Measurements from ENCODE around the gene MYO3B.

The MYO3B gene

GRCh38 chr2:170336916-170337315, 159.0 kb downstream of the MYO3B start:
- TF ChIP-seq ZNF76 (tag by site-specific recombination; IDR thresholded peaks at IDR 0.05; ENCODE audit: borderline replicate concordance, low read depth) (no peak), ZSCAN18 (tag by site-specific recombination; IDR thresholded peaks at IDR 0.05) (no peak), ZSCAN30 (tag by site-specific recombination; IDR thresholded peaks at IDR 0.05) (no peak), ZNF404 (tag by site-specific recombination; IDR thresholded peaks at IDR 0.05) (no peak)
- Histone ChIP-seq H3K4me3 (ENCODE audit: low read depth, low read length) (no peak overlapping the region), H3K27ac (ENCODE audit: extremely low read depth, low read depth, low read length) (no peak overlapping the region), H3K4me1 (ENCODE audit: control insufficient read depth, insufficient read depth, low read length) (no peaks in the 10 kb centered on the region), H3K36me3 (ENCODE audit: control insufficient read depth in 2 of 2, insufficient read depth in 1 of 2, low read length in 2 of 2) (no peaks in the 10 kb centered on the region), H3K9me3 (ENCODE audit: control insufficient read depth, insufficient read depth, low read depth, low read length) (no peaks in the 10 kb centered on the region)
- CTCF ChIA-PET = interaction anchor here (0.6 to 1.2 kb wide), 5 partner anchors 13 to 488 kb away, joined by 3 to 4 read pairs (median 4); no protein-coding TSS in a partner anchor
- POLR2A ChIA-PET = no interaction called here

GRCh38 chr2:170339322-170339721, 161.4 kb downstream of the MYO3B start:
- H3K4me1 ChIP-seq (ENCODE audit: control insufficient read depth, insufficient read depth, low read length) = no peaks in the 10 kb centered on the region
- ChIA-PET POLR2A (no interaction called here), CTCF (interaction anchor here (0.6 to 1.6 kb wide), 5 partner anchors 16 to 103 kb away, joined by 3 to 5 read pairs (median 4); no protein-coding TSS in a partner anchor)
- H3K4me3 ChIP-seq (ENCODE audit: low read depth, low read length) = no peak overlapping the region
- H3K27ac ChIP-seq (ENCODE audit: extremely low read depth, low read depth, low read length) = no peak overlapping the region
- TF ChIP-seq ZNF362 (tag by site-specific recombination; IDR thresholded peaks at IDR 0.05) = no peak
- no peak for TF ChIP-seq WT1 (tag by site-specific recombination; IDR thresholded peaks at IDR 0.05)
- no peak for TF ChIP-seq FEZF1 (tag by site-specific recombination; IDR thresholded peaks at IDR 0.05)
- TF ChIP-seq ZBTB49 (tag by site-specific recombination; IDR thresholded peaks at IDR 0.05; ENCODE audit: low read depth) = no peak
- no peak for TF ChIP-seq ZFP41 (tag by site-specific recombination; IDR thresholded peaks at IDR 0.05; ENCODE audit: borderline replicate concordance)
- no peak for TF ChIP-seq ZBTB7A (tag by site-specific recombination; IDR thresholded peaks at IDR 0.05; ENCODE audit: low read depth)
- TF ChIP-seq KLF8 (tag by site-specific recombination; IDR thresholded peaks at IDR 0.05) = no peak
- TF ChIP-seq ZNF585B (tag by site-specific recombination; IDR thresholded peaks at IDR 0.05) = no peak
- TF ChIP-seq TRIM28 (IDR thresholded peaks at IDR 0.05; ENCODE audit: borderline replicate concordance, low read length) = no peak
- no peaks in the 10 kb centered on the region for H3K9me3 ChIP-seq (ENCODE audit: control insufficient read depth, insufficient read depth, low read depth, low read length)
- H3K36me3 ChIP-seq (ENCODE audit: control insufficient read depth in 2 of 2, insufficient read depth in 1 of 2, low read length in 2 of 2) = no peaks in the 10 kb centered on the region

- H3K36me3 ChIP-seq (ENCODE audit: control insufficient read depth in 2 of 2, insufficient read depth in 1 of 2, low read length in 2 of 2) = no peaks in the 10 kb centered on the region
- H3K27ac ChIP-seq (ENCODE audit: extremely low read depth, low read depth, low read length) = no peak overlapping the region
- no peaks in the 10 kb centered on the region for H3K9me3 ChIP-seq (ENCODE audit: control insufficient read depth, insufficient read depth, low read depth, low read length)
- ChIA-PET POLR2A (no interaction called here), CTCF (interaction anchor here (0.6 to 1.6 kb wide), 8 partner anchors 17 to 476 kb away, joined by 3 to 5 read pairs (median 4); partner anchors contain the start of gene GAD1)
- peak; percentile 54 for TF ChIP-seq PRDM6 (tag by site-specific recombination; IDR thresholded peaks at IDR 0.05)
- 0 out of 2 replicates have a peak, but pooled peaks have one; percentile 14 for TF ChIP-seq FEZF1 (tag by site-specific recombination; IDR thresholded peaks at IDR 0.05)
- TF ChIP-seq PATZ1 (tag by site-specific recombination; IDR thresholded peaks at IDR 0.05) = no peak
- H3K4me1 ChIP-seq (ENCODE audit: control insufficient read depth, insufficient read depth, low read length) = no peaks in the 10 kb centered on the region
- no peak overlapping the region for H3K4me3 ChIP-seq (ENCODE audit: low read depth, low read length)
Measured at GRCh38 chr2:170339750-170340692, 162.1 kb downstream of the MYO3B start.

Data from HEK293 (cell line).